ENCODE data around the gene CEACAM20.

- TF ChIP-seq SP1 (CRISPR knock-in tag; conservative IDR thresholded peaks at IDR 0.05) = no peak
- TF ChIP-seq, protein P1, sequence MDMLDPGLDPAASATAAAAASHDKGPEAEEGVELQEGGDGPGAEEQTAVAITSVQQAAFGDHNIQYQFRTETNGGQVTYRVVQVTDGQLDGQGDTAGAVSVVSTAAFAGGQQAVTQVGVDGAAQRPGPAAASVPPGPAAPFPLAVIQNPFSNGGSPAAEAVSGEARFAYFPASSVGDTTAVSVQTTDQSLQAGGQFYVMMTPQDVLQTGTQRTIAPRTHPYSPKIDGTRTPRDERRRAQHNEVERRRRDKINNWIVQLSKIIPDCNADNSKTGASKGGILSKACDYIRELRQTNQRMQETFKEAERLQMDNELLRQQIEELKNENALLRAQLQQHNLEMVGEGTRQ (CRISPR knock-in tag; IDR thresholded peaks at IDR 0.05) = no peak
- TF ChIP-seq, protein P2, sequence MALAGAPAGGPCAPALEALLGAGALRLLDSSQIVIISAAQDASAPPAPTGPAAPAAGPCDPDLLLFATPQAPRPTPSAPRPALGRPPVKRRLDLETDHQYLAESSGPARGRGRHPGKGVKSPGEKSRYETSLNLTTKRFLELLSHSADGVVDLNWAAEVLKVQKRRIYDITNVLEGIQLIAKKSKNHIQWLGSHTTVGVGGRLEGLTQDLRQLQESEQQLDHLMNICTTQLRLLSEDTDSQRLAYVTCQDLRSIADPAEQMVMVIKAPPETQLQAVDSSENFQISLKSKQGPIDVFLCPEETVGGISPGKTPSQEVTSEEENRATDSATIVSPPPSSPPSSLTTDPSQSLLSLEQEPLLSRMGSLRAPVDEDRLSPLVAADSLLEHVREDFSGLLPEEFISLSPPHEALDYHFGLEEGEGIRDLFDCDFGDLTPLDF (CRISPR knock-in tag; IDR thresholded peaks at IDR 0.05) = no peak
Observed at GRCh38 chr19:44515031-44515430, 14.4 kb downstream of the CEACAM20 start.
